Adrenal gland (tissue), 12 donors: ENCODE data around the gene CERS1. TPM values are rescaled to one million over a fixed set of nuclear protein-coding genes. Genes with fewer than 3 reads are reported as not detected.

Experiments used
- DNase-seq, 7 donors: peaks; one replicate each; pipeline ENCODE4 v3.0.0-alpha.2; 2019 to 2020
- H3K27ac ChIP-seq, 5 donors: fragments of 200-600 bp; sonication (generic) in 4 of 5; 1 replicate in 3 of 5; 2 replicates in 2 of 5; pipeline versions ENCODE4 v1.5.1 to v1.8.0; 2016 to 2020; ENCODE audit warnings: mild to moderate bottlenecking in 1 of 5
- H3K27me3 ChIP-seq: fragments of 200-600 bp; 2 replicates; pipeline ENCODE4 v1.8.0; 2021
- H3K36me3 ChIP-seq, 2 donors: fragments of 200-600 bp; replicated peaks in 1 of 2; 1 replicate in 1 of 2; 2 replicates in 1 of 2; pipeline versions ENCODE4 v1.5.1 to v1.8.0; 2018 to 2022
- H3K4me1 ChIP-seq, 2 donors: fragments of 200-600 bp; replicated peaks in 1 of 2; 1 replicate in 1 of 2; 2 replicates in 1 of 2; pipeline versions ENCODE4 v1.5.1 to v1.8.0; 2018 to 2021
- H3K4me3 ChIP-seq, 4 donors: fragments of 200-600 bp; sonication (generic) in 3 of 4; one replicate each; pipeline ENCODE4 v1.5.1; 2016 to 2018
- H3K9me3 ChIP-seq, 3 donors: fragments of 200-600 bp; sonication (generic) in 1 of 3; replicated peaks in 1 of 3; 1 replicate in 2 of 3; 2 replicates in 1 of 3; pipeline versions ENCODE4 v1.5.1 to v1.8.0; 2016 to 2021
- CTCF ChIP-seq, 6 experiments: fragments of 450-650 bp in 4 of 6; fragments of 200-600 bp in 2 of 6; sonication (generic) in 1 of 6; IDR thresholded peaks; 1 replicate in 5 of 6; 2 replicates in 1 of 6; pipeline versions ENCODE4 v1.5.1 to v1.8.0; 2016 to 2021; ENCODE audit warnings: antibody characterized with exemption in 6 of 6, mild to moderate bottlenecking in 2 of 6, moderate library complexity in 1 of 6
- POLR2A ChIP-seq, 2 donors: fragments of 450-650 bp; IDR thresholded peaks; one replicate each; pipeline ENCODE4 v1.6.1; 2017; ENCODE audit warnings: antibody characterized with exemption in 2 of 2, mild to moderate bottlenecking in 2 of 2, moderate library complexity in 1 of 2
- WGBS, 4 donors: extraction: QIAGEN DNeasy Blood & Tissue Kit in 2 of 4; methylation state at CpG; one replicate each; pipeline versions ENCODE4 v1.1.5 to v1.1.7; 2013 to 2017; 5-methylcytosine and 5-hydroxymethylcytosine counted together
- intact Hi-C, 2 donors: fragments of 100-400 bp; cut with DNase I; formaldehyde crosslinking; loops; one replicate each; pipeline versions ENCODE4 v1.14.1 to v1.15.0; 2022 to 2023
- polyA plus RNA-seq, 3 donors: library from polyadenylated mRNA; stranded (reverse); fragments of 200-250 nt in 2 of 3; fragments of 350-450 nt in 1 of 3; fragmentation: Illumina TruSeq in 1 of 3; extraction: RNeasy Lipid Tissue Mini Kit (QIAGEN cat#74804) in 1 of 3; gene quantifications; one replicate each; pipeline ENCODE4 v1.2.3, GENCODE V29; 2013 to 2014
- total RNA-seq, 9 donors: library from RNA; depleted of rRNA in 4 of 9; stranded (reverse); fragments of >200 nt in 4 of 9; fragments of 120-200 nt in 1 of 9; fragmentation: NEBNext Ultra II Directional in 1 of 9; extraction: Animal tissue kit (Norgen Biotek cat#: 25700) in 1 of 9; gene quantifications; one replicate each; pipeline versions ENCODE4 v1.1.0 to v1.2.4, GENCODE V29; 2013 to 2023
- donor health status: healthy with polysubstance abuse.
- donor health status: Bipolar disorder and iron deficiency.
- donor health status: DM: yes; HTN: yes; CAD: no.
- donor health status: DM: no; HTN: no; CAD: no.
- donor health status: DM: no; HTN: no; CAD: no.
- donor health status: DM: yes; HTN: yes; CAD: no.

Gene CERS1
- total and polyA plus RNA-seq, 12 donors = 0.29 to 4.3 (median 1.8) TPM; not detected in 3

GRCh38 chr19:18901491-18901890, 5.5 kb upstream of the CERS1 start:
- no peak for DNase-seq
- peaks cover 6 to 7% of the 10 kb centered on the region in 2 donors for H3K4me1 ChIP-seq
- intact Hi-C loops = no loop called here
- no peaks in the 10 kb centered on the region for H3K27me3 ChIP-seq
- H3K36me3 ChIP-seq = peaks cover 0 to 46% of the 10 kb centered on the region in 2 donors
- no peak overlapping the region for H3K4me3 ChIP-seq
- TF ChIP-seq POLR2A (IDR thresholded peaks at IDR 0.05) = no peak
- no peak for TF ChIP-seq CTCF (IDR thresholded peaks at IDR 0.05)
- H3K27ac ChIP-seq = no peak overlapping the region
- no peaks in the 10 kb centered on the region for H3K9me3 ChIP-seq
- WGBS, 4 donors = 84 to 98% (median 91%) methylated on average over 7 of the region's 7 CpGs

- 84 to 99% (median 88%) methylated on average over 11 to 17 of the region's 17 CpGs for WGBS, 4 donors
These were observed 4.9 kb upstream of the CERS1 start for GRCh38 chr19:18900700-18901481.

GRCh38 chr19:18899624-18900560, 3.9 kb upstream of the CERS1 start:
- WGBS, 4 donors = 85 to 96% (median 92%) methylated on average over 8 to 20 of the region's 20 CpGs
- intact Hi-C loops = loop anchor here in 1 of 2 donors (10.0 kb wide), 1 partner anchor 85 kb away; no protein-coding TSS in a partner anchor
- no peak for DNase-seq
- TF ChIP-seq POLR2A (IDR thresholded peaks at IDR 0.05) = no peak
- no peak for TF ChIP-seq CTCF (IDR thresholded peaks at IDR 0.05)
- Histone ChIP-seq H3K36me3 (peaks cover 0 to 30% of the 10 kb centered on the region in 2 donors), H3K4me1 (peaks cover 0 to 6% of the 10 kb centered on the region in 2 donors), H3K9me3 (no peaks in the 10 kb centered on the region), H3K4me3 (no peak overlapping the region), H3K27ac (no peak overlapping the region), H3K27me3 (no peaks in the 10 kb centered on the region)

More at GRCh38 chr19:18900700-18901481, 4.9 kb upstream of the CERS1 start:
- Histone ChIP-seq H3K4me1 (peaks cover 1 to 2% of the 10 kb centered on the region in 2 donors), H3K27ac (no peak overlapping the region), H3K36me3 (peaks cover 0 to 40% of the 10 kb centered on the region in 2 donors), H3K27me3 (no peaks in the 10 kb centered on the region), H3K9me3 (no peaks in the 10 kb centered on the region), H3K4me3 (no peak overlapping the region)
- intact Hi-C loops = no loop called here
- DNase-seq = no peak
- no peak for TF ChIP-seq CTCF (IDR thresholded peaks at IDR 0.05)
- TF ChIP-seq POLR2A (IDR thresholded peaks at IDR 0.05) = no peak
